ENCODE data around the gene P3H4. TPM values are rescaled to one million over a fixed set of nuclear protein-coding genes. Genes with fewer than 3 reads are reported as not detected.

The P3H4 gene
- total RNA-seq, 1 experiment from 2014 or later, result 24.0 TPM

DNA sequence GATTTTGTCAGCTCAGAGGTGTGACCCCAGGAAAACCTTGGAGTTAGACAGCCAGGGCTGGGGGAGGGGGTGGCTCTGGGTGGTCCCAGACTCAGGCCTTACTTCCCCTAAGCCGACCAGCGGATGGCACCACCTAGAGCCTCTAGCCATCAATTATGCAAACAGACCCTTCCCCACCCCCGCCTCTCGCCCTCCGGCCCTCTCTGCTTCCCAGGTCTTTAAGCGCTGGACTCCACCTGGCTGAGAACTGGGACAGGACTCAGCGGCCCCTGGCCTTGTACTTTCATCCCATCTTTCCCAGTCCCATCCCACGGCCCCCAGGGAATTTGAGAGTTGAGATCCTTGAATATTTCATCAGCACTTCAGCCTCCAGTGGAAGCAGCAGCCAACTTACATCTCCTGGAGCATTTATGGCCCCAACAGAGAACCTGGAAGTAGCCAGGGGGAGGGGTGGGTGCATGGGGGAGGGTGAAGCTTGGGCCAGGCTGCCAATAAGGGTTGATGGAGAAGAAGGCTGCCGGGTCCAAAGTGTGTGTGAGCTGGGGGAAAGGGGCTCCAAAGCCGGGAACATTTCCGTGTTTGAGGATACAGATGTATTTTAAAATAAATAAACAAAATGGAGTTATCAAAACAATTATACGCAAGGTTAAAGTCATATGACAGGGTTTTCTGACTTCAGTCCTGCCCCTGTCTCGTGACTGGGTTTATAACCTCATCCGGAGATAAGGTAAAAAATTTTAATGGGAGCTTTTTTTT lies 17.8 kb downstream of the P3H4 start:
- peaks cover 35% of the 10 kb centered on the region for H3K27me3 Mint-ChIP-seq (ENCODE audit: low read depth)
- TF ChIP-seq, protein P1, sequence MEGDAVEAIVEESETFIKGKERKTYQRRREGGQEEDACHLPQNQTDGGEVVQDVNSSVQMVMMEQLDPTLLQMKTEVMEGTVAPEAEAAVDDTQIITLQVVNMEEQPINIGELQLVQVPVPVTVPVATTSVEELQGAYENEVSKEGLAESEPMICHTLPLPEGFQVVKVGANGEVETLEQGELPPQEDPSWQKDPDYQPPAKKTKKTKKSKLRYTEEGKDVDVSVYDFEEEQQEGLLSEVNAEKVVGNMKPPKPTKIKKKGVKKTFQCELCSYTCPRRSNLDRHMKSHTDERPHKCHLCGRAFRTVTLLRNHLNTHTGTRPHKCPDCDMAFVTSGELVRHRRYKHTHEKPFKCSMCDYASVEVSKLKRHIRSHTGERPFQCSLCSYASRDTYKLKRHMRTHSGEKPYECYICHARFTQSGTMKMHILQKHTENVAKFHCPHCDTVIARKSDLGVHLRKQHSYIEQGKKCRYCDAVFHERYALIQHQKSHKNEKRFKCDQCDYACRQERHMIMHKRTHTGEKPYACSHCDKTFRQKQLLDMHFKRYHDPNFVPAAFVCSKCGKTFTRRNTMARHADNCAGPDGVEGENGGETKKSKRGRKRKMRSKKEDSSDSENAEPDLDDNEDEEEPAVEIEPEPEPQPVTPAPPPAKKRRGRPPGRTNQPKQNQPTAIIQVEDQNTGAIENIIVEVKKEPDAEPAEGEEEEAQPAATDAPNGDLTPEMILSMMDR (conservative IDR thresholded peaks at IDR 0.05), result peak; percentile 30; the same call in 2 of the 3 replicates
- Histone ChIP-seq H3K56ac (ENCODE audit: insufficient read length, low read depth, low read length) (no peak overlapping the region), H3K79me2 (ENCODE audit: insufficient read depth, low read length) (no peaks in the 10 kb centered on the region), H2BK12ac (ENCODE audit: insufficient read length, low read depth, low read length) (no peak overlapping the region), H3K23ac (ENCODE audit: insufficient read length, low read depth, low read length) (no peak overlapping the region), H4K91ac (ENCODE audit: insufficient read length, low read depth, low read length) (no peak overlapping the region), H3K9me3 (ENCODE audit: control insufficient read depth, low read depth, low read length) (no peaks in the 10 kb centered on the region), H3K4ac (ENCODE audit: low read depth, low read length) (no peak overlapping the region), H3K14ac (ENCODE audit: insufficient read depth, low read length) (0 out of 2 replicates have a peak overlapping the region, but pooled peaks have one; percentile 37), H3K18ac (ENCODE audit: insufficient read length, low read depth, low read length) (no peak overlapping the region), H2BK15ac (ENCODE audit: low read depth, low read length) (no peak overlapping the region), H2BK120ac (ENCODE audit: low read depth, low read length, poor library complexity, severe bottlenecking) (no peak overlapping the region), H4K5ac (ENCODE audit: insufficient read length, low read depth, low read length) (no peak overlapping the region), H3K23me2 (ENCODE audit: insufficient read length, low read depth, low read length, poor library complexity, severe bottlenecking) (peaks cover 6% of the 10 kb centered on the region), H4K8ac (replicated peaks; ENCODE audit: insufficient read length, low read depth, low read length) (no peak overlapping the region), H3K4me1 (ENCODE audit: insufficient read depth, low read length) (peaks cover 8% of the 10 kb centered on the region; the same call in 1 of the 2 replicates), H3K9ac (ENCODE audit: extremely low read depth, insufficient read length, low read length) (no peak overlapping the region), H2AK5ac (ENCODE audit: insufficient read length, low read length) (no peak overlapping the region), H2BK5ac (ENCODE audit: insufficient read length, low read length) (no peak overlapping the region), H3K27me3 (ENCODE audit: insufficient read depth, low read length) (peaks cover 4% of the 10 kb centered on the region; the same call in 1 of the 2 replicates), H4K20me1 (ENCODE audit: control insufficient read depth, insufficient read depth, insufficient read length) (no peaks in the 10 kb centered on the region), H2BK20ac (ENCODE audit: low read depth, low read length, poor library complexity, severe bottlenecking) (no peak overlapping the region), H2AFZ (ENCODE audit: low read length) (no peak overlapping the region), H3K4me2 (ENCODE audit: insufficient read depth, insufficient read length, low read length) (peak overlapping the region; percentile 52), H3K79me1 (ENCODE audit: insufficient read depth, low read depth, low read length, poor library complexity, severe bottlenecking) (no peaks in the 10 kb centered on the region), H3T11ph (ENCODE audit: low read length) (no peak overlapping the region), H3K27ac (ENCODE audit: insufficient read length, low read depth, low read length) (no peak overlapping the region)
- peak; percentile 95 for DNase-seq
- no CpG with 5 or more reads among the region's 14 CpGs for WGBS (ENCODE audit: extremely low coverage, insufficient read length, low lambda C conversion rate)
- no peaks in the 10 kb centered on the region; a peak in 1 of 7 replicates for H3K36me3 Mint-ChIP-seq (ENCODE audit: insufficient read depth in 1 of 3, low read depth in 3 of 3)
- peaks cover 24 to 39% of the 10 kb centered on the region in 2 experiments for H3K4me1 Mint-ChIP-seq
- peak overlapping the region in 1 of 2 experiments; percentile 74; a peak in 4 of 5 replicates for H3K4me3 Mint-ChIP-seq
- H3K9me3 Mint-ChIP-seq, result no peaks in the 10 kb centered on the region; a peak in 1 of 5 replicates
- peak overlapping the region in 2 of 3 experiments; percentile 44 to 52; a peak in 1 of 7 replicates for H3K27ac Mint-ChIP-seq

All from H9 (cell line).